Activated T-helper 1 cell treated with anti-CD3 and anti-CD28 coated beads, Interleukin-12 subunit alpha, Interleukin-12 subunit beta, Interleukin-2, Interleukin-4 antibody, amounts not matched to agents 30 ng/mL and 10 ng/mL and 1 ng/mL, durations not matched to agents 14 hours and 24 hours and 36 hours (primary cell): ENCODE measurements around the gene SEC14L3. TPM values are rescaled to one million over a fixed set of nuclear protein-coding genes. Genes with fewer than 3 reads are reported as not detected.

Experiments used
- total RNA-seq: library from RNA; stranded (reverse); gene quantifications from 2 replicates; pipeline ENCODE4 v1.2.3, GENCODE V29; 2022

Gene SEC14L3
- total RNA-seq, 1 donor from 2014 or later = not detected

Other genes with a start within 250 kb of the SEC14L3 start
- gene LIF, start 225.3 kb downstream of the SEC14L3 start, total RNA-seq = 450 and 455 TPM in 2 replicates
- 76.7 and 78.3 TPM in 2 replicates for gene OSM, start 205.2 kb downstream of the SEC14L3 start, total RNA-seq
- 5.6 and 8.8 TPM in 2 replicates for gene CASTOR1, start 182.5 kb downstream of the SEC14L3 start, total RNA-seq
- gene TBC1D10A, start 145.1 kb downstream of the SEC14L3 start, total RNA-seq = 17.3 and 24.9 TPM in 2 replicates
- gene SF3A1, start 115.1 kb downstream of the SEC14L3 start, total RNA-seq = 308 and 310 TPM in 2 replicates
- 2.4 and 3.0 TPM in 2 replicates for gene CCDC157, start 115.0 kb downstream of the SEC14L3 start, total RNA-seq
- 10.3 and 13.2 TPM in 2 replicates for gene RNF215, start 84.6 kb downstream of the SEC14L3 start, total RNA-seq
- 25.6 and 27.0 TPM in 2 replicates for gene SEC14L2, start 75.0 kb downstream of the SEC14L3 start, total RNA-seq
- 72.0 and 72.9 TPM in 2 replicates for gene MTFP1, start 46.2 kb downstream of the SEC14L3 start, total RNA-seq
- not detected in 2 replicates for gene SEC14L4, start 33.7 kb upstream of the SEC14L3 start, total RNA-seq
- gene SEC14L6, start 74.7 kb upstream of the SEC14L3 start, total RNA-seq = not detected in 2 replicates
- gene GAL3ST1, start 102.6 kb upstream of the SEC14L3 start, total RNA-seq = not detected in 2 replicates
- 168 and 169 TPM in 2 replicates for gene PES1, start 119.9 kb upstream of the SEC14L3 start, total RNA-seq
- 0.23 and 0.34 TPM in 2 replicates for gene TCN2, start 135.2 kb upstream of the SEC14L3 start, total RNA-seq
- 8.2 and 8.3 TPM in 2 replicates for gene SLC35E4, start 163.8 kb upstream of the SEC14L3 start, total RNA-seq
- gene DUSP18, start 195.9 kb upstream of the SEC14L3 start, total RNA-seq = 9.6 and 9.8 TPM in 2 replicates
- 1.6 and 1.9 TPM in 2 replicates for gene OSBP2, start 222.9 kb upstream of the SEC14L3 start, total RNA-seq